ENCODE measurements around the gene NCK2. TPM values are rescaled to one million over a fixed set of nuclear protein-coding genes. Genes with fewer than 3 reads are reported as not detected.

The NCK2 gene
- total and polyA plus RNA-seq, 10 of the 15 experiments (the other 5 are each of a cell fraction or from before 2014, with no cell fraction given): 1.2 to 30.9 (median 14.1) TPM

DNA sequence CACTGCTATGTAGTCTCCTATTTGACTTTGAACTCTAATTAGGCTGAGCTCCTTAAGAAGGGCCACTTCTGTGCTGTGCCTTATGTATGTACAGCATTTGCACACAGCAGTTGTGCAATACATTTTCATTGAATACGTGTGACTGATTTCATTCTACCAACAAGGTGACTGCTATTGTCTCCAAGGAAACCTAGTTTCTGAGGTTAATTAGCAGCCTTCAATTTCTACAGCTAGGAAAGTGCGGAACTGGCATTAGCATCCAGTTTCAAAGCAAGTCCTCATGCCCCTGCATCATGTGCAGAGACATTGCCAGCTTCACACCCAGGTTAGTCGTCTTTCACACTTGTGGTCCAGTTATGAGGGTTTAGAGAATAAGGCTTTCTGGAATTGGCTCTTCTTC is 58.6 kb downstream of the NCK2 start (continued):
- TF ChIP-seq ZZZ3 (IDR thresholded peaks at IDR 0.05; ENCODE audit: control insufficient read depth, insufficient read length, low read depth): no peak
- no peak for TF ChIP-seq SP1 (IDR thresholded peaks at IDR 0.05; ENCODE audit: low read depth, low read length)
- TF ChIP-seq KDM1A (IDR thresholded peaks at IDR 0.05; ENCODE audit: borderline replicate concordance): no peak
- TF ChIP-seq RAD21 (IDR thresholded peaks at IDR 0.05; ENCODE audit: insufficient read depth, low read depth, low read length): no peak
- no peak for TF ChIP-seq POLR2AphosphoS5 (IDR thresholded peaks at IDR 0.05; ENCODE audit: low read length)
- peak; percentile 78 to 84; a peak in 2 of 4 replicates for TF ChIP-seq EP300 (IDR thresholded peaks at IDR 0.05; ENCODE audit: borderline replicate concordance in 1 of 2, control insufficient read depth in 1 of 2, low read depth in 2 of 2, low read length in 2 of 2)
- TF ChIP-seq, protein P1, sequence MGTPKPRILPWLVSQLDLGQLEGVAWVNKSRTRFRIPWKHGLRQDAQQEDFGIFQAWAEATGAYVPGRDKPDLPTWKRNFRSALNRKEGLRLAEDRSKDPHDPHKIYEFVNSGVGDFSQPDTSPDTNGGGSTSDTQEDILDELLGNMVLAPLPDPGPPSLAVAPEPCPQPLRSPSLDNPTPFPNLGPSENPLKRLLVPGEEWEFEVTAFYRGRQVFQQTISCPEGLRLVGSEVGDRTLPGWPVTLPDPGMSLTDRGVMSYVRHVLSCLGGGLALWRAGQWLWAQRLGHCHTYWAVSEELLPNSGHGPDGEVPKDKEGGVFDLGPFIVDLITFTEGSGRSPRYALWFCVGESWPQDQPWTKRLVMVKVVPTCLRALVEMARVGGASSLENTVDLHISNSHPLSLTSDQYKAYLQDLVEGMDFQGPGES (IDR thresholded peaks at IDR 0.05): no peak
- no peak for TF ChIP-seq SMARCA5 (IDR thresholded peaks at IDR 0.05)
- no peak for TF ChIP-seq MTA3 (IDR thresholded peaks at IDR 0.05; ENCODE audit: borderline replicate concordance, low read length)
- TF ChIP-seq FOS (IDR thresholded peaks at IDR 0.05; ENCODE audit: borderline replicate concordance, extremely low read depth, insufficient read length): no peak
- TF ChIP-seq LARP7 (IDR thresholded peaks at IDR 0.05): no peak
- TF ChIP-seq NFYA (IDR thresholded peaks at IDR 0.05; ENCODE audit: borderline replicate concordance, low read depth, low read length): no peak
- no peak for TF ChIP-seq SREBF2 (IDR thresholded peaks at IDR 0.05; ENCODE audit: low read length)
- no peak for TF ChIP-seq SREBF1 (IDR thresholded peaks at IDR 0.05; ENCODE audit: low read length)
- TF ChIP-seq, protein P2, sequence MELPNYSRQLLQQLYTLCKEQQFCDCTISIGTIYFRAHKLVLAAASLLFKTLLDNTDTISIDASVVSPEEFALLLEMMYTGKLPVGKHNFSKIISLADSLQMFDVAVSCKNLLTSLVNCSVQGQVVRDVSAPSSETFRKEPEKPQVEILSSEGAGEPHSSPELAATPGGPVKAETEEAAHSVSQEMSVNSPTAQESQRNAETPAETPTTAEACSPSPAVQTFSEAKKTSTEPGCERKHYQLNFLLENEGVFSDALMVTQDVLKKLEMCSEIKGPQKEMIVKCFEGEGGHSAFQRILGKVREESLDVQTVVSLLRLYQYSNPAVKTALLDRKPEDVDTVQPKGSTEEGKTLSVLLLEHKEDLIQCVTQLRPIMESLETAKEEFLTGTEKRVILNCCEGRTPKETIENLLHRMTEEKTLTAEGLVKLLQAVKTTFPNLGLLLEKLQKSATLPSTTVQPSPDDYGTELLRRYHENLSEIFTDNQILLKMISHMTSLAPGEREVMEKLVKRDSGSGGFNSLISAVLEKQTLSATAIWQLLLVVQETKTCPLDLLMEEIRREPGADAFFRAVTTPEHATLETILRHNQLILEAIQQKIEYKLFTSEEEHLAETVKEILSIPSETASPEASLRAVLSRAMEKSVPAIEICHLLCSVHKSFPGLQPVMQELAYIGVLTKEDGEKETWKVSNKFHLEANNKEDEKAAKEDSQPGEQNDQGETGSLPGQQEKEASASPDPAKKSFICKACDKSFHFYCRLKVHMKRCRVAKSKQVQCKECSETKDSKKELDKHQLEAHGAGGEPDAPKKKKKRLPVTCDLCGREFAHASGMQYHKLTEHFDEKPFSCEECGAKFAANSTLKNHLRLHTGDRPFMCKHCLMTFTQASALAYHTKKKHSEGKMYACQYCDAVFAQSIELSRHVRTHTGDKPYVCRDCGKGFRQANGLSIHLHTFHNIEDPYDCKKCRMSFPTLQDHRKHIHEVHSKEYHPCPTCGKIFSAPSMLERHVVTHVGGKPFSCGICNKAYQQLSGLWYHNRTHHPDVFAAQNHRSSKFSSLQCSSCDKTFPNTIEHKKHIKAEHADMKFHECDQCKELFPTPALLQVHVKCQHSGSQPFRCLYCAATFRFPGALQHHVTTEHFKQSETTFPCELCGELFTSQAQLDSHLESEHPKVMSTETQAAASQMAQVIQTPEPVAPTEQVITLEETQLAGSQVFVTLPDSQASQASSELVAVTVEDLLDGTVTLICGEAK (IDR thresholded peaks at IDR 0.05; ENCODE audit: borderline replicate concordance): no peak
- TF ChIP-seq SUPT20H (IDR thresholded peaks at IDR 0.05; ENCODE audit: borderline replicate concordance, control insufficient read depth, low read depth, low read length): no peak
- TF ChIP-seq PML (IDR thresholded peaks at IDR 0.05; ENCODE audit: low read length): no peak
- TF ChIP-seq ZNF274 (IDR thresholded peaks at IDR 0.05; ENCODE audit: insufficient read depth, insufficient read length): no peak
- TF ChIP-seq, protein P3, sequence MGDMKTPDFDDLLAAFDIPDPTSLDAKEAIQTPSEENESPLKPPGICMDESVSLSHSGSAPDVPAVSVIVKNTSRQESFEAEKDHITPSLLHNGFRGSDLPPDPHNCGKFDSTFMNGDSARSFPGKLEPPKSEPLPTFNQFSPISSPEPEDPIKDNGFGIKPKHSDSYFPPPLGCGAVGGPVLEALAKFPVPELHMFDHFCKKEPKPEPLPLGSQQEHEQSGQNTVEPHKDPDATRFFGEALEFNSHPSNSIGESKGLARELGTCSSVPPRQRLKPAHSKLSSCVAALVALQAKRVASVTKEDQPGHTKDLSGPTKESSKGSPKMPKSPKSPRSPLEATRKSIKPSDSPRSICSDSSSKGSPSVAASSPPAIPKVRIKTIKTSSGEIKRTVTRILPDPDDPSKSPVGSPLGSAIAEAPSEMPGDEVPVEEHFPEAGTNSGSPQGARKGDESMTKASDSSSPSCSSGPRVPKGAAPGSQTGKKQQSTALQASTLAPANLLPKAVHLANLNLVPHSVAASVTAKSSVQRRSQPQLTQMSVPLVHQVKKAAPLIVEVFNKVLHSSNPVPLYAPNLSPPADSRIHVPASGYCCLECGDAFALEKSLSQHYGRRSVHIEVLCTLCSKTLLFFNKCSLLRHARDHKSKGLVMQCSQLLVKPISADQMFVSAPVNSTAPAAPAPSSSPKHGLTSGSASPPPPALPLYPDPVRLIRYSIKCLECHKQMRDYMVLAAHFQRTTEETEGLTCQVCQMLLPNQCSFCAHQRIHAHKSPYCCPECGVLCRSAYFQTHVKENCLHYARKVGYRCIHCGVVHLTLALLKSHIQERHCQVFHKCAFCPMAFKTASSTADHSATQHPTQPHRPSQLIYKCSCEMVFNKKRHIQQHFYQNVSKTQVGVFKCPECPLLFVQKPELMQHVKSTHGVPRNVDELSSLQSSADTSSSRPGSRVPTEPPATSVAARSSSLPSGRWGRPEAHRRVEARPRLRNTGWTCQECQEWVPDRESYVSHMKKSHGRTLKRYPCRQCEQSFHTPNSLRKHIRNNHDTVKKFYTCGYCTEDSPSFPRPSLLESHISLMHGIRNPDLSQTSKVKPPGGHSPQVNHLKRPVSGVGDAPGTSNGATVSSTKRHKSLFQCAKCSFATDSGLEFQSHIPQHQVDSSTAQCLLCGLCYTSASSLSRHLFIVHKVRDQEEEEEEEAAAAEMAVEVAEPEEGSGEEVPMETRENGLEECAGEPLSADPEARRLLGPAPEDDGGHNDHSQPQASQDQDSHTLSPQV (IDR thresholded peaks at IDR 0.05): no peak
- TF ChIP-seq, protein P4, sequence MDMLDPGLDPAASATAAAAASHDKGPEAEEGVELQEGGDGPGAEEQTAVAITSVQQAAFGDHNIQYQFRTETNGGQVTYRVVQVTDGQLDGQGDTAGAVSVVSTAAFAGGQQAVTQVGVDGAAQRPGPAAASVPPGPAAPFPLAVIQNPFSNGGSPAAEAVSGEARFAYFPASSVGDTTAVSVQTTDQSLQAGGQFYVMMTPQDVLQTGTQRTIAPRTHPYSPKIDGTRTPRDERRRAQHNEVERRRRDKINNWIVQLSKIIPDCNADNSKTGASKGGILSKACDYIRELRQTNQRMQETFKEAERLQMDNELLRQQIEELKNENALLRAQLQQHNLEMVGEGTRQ (IDR thresholded peaks at IDR 0.05; ENCODE audit: borderline replicate concordance, low read depth, low read length): no peak
- peak; percentile 42; the same call in 1 of the 2 replicates for TF ChIP-seq PAX5 (IDR thresholded peaks at IDR 0.05; ENCODE audit: borderline replicate concordance, low read depth, low read length)
- no peak for TF ChIP-seq MYC (IDR thresholded peaks at IDR 0.05; ENCODE audit: insufficient read depth, insufficient read length, insufficient replicate concordance, low read length, severe bottlenecking)

Measured in GM12878 (cell line).